NCI-H2171 (cell line): Measurements from ENCODE around the gene CD180.

Source experiments
- DNase-seq: peaks from one replicate; lab custom pipeline; 2025; lab: John Stamatoyannopoulos, UW

Gene CD180

GRCh38 chr5:67160985-67161384, 35.6 kb downstream of the CD180 start:
- DNase-seq: no peak

GRCh38 chr5:67160272-67160671, 36.3 kb downstream of the CD180 start:
- no peak for DNase-seq

DNA sequence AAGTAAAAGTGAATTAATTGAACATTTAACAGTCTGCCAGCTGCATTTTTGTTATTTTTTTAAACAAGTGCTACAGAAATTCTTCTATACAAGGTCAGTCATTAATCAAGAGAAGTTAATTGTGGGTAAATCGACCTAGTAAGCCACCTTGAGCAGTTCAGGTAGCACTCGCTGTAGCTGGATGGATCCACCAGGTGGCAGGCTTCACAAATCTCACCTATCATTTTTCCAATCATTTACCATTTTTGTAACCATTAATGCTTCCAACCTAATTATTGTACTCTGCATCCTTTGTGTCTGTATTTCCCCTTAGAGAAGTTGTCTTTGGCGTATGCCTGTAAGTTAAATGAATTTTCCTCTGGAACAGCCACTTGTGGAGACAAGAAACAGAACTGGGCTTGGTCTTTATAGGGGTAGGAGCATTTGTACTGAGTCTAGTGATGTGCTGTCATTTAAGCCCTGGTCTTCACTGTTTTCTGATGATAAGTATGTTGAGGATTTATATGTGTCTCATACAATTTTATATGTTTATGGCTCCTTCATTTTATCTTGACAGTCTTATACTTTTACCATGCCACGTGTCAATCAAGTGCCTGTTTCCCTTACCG, 39.5 kb downstream of the CD180 start:
- no peak for DNase-seq

- DNase-seq: no peak
Observed at GRCh38 chr5:67154556-67155206, 41.9 kb downstream of the CD180 start.

DNA sequence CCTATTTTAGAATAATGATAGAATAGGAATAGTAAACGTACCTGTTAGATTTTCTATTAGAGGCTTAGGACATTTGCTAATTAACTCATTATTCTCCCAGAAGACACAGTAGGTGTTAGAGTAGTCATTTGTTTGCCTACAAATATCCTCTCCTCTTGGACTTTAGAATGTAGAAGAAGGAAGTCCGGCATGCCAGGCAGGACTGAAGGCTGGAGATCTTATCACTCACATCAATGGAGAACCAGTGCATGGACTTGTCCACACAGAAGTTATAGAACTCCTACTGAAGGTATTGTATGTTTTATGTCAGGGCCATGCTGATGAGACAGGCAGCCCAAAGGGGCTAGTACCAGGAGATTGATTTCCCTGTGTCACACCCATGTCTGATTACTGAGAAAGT, 43.3 kb downstream of the CD180 start:
- no peak for DNase-seq

GRCh38 chr5:67152400-67152799, 44.2 kb downstream of the CD180 start:
- DNase-seq: no peak

- no peak for DNase-seq
Observed at GRCh38 chr5:67149951-67150523, 46.6 kb downstream of the CD180 start.

- DNase-seq: no peak
Observed at GRCh38 chr5:67149057-67149950, 47.3 kb downstream of the CD180 start.

DNA sequence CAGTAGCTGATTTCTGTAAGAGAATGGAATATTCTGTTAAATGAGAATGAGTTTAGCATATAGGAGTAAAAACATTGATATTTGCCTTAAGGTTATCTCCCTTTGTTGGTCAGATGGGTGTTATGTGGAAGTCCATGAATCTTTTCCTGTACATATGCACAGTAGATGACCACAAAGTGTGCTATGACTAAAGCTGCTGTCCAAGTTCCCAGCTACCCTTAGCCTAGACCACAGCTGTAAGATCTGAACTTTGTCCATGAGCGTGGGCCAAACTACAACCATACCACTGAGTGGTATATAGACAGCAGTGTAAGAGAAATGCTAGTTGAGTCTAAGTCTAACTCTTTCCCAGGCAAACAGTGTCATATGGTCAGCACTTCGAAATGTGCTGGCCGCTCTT, 48.8 kb downstream of the CD180 start:
- no peak for DNase-seq

GRCh38 chr5:67146981-67147380, 49.6 kb downstream of the CD180 start:
- DNase-seq: no peak

GRCh38 chr5:67146574-67146973, 50.0 kb downstream of the CD180 start:
- no peak for DNase-seq

DNA sequence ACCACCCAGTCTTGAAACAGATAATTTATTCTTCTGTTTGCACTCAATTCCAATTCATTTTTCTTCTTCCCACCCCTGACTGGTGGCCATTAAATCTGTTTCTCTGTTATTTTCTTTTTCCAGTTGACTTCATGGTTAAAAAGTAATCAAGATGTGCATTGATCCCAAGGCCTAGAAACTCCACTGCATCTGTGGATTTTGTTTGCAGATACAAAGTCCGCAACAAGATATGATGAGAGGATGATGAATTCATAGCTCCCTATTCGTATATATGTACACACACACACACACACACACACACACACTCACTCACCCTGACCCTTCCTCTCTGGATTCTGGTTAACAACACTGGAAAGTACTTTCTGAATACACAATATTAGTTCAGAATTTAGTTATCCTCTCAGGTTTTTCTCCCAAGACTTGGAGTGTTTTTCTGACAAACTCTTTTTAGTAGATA, 52.4 kb downstream of the CD180 start:
- no peak for DNase-seq

- no peak for DNase-seq
Observed at GRCh38 chr5:67143549-67143948, 53.0 kb downstream of the CD180 start.

- no peak for DNase-seq
Observed at GRCh38 chr5:67142816-67143215, 53.8 kb downstream of the CD180 start.

- DNase-seq: no peak
Observed at GRCh38 chr5:67141644-67142043, 55.0 kb downstream of the CD180 start.

DNA sequence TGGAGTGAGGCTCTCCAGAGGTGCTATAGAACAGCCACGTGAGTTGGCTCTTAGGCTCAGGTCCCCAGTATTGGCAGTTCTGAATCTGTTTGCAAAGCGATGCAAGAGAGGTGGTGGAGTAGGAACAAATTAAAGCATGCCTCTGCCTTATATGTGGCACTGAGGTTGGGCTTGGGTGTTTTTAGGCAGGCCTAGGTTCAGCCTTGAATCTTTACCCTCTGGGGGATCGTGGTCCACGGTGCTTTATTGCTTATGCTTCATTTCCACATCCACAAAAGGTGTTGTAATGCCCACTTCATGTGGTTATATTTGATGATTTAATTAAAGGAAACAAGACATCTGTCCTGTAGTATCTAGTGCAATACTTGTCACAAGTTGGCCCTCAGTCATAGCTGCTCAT, 56.2 kb downstream of the CD180 start:
- no peak for DNase-seq

GRCh38 chr5:67139030-67139429, 57.6 kb downstream of the CD180 start:
- DNase-seq: no peak

GRCh38 chr5:67135381-67135984, 61.1 kb downstream of the CD180 start:
- DNase-seq: no peak

- DNase-seq: peak; percentile 30
Observed at GRCh38 chr5:67133776-67134175, 62.8 kb downstream of the CD180 start.

DNA sequence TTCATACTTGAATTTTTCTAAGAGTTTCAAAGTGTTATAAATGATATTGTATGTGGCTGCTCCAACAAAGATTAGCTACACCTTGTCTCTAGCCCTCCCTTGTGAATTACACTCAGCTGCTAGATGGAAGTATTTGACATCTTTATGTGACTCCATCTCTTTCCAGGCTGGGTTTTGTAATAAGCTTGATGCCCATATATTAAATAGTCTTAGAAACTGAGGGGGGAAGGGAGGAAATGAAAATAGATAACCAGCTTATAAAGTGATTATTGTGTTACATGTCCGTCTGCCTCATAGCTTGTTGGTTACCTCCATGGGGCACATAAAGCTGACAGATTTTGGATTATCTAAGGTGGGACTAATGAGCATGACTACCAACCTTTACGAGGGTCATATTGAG, 63.4 kb downstream of the CD180 start:
- no peak for DNase-seq

GRCh38 chr5:67129768-67130167, 66.8 kb downstream of the CD180 start:
- DNase-seq: no peak
